Measurements from ENCODE around the gene NOX3. TPM values are rescaled to one million over a fixed set of nuclear protein-coding genes. Genes with fewer than 3 reads are reported as not detected.
"Not testable (repeated sequence)": the region's sequence is repeated elsewhere in the genome, so short reads cannot be mapped to it uniquely, and the experiment has no call there.

NOX3 gene
- total RNA-seq, 1 donor from 2014 or later, result not detected

DNA sequence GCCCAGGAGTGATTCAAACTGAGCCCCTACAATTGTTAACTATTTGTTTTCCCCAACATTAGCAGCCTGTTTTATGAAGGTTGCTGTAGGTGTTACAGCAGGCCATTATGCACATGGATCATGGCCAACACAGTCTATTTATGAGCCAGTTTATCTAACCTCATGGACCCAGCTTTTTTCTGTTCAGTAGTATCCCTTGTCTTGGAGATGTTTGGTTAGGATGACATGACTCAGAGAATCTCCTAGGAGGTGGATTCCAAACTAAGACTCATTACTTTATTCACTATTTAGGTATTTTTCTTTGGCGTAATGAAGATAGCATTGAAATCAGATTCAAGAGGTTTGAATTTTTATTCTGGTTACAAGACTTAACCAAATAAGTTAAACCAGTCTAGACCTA is 78.6 kb downstream of the NOX3 start:
- DNase-seq (ENCODE audit: extremely low read depth, low read depth, low spot score), result no peak

DNA sequence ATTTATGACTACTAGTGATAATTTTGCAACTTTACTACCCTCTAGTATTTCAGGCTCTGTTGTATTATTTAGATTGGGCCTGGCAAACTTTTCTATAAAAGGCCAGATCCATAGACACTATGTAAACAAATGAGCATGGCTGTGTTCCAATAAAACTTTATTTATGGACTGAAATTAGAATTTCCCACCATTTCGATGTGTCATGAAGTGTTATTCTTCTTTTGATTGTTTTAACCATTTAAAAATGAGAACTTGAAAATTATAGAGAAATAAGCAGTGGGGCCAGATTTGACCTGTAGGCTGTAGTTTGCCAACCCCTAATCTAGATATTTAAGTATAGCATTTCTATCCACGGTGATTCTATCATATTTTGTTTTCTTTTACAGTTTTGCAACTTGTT is 79.8 kb downstream of the NOX3 start:
- no peak for DNase-seq (ENCODE audit: extremely low read depth, low read depth, low spot score)

DNA sequence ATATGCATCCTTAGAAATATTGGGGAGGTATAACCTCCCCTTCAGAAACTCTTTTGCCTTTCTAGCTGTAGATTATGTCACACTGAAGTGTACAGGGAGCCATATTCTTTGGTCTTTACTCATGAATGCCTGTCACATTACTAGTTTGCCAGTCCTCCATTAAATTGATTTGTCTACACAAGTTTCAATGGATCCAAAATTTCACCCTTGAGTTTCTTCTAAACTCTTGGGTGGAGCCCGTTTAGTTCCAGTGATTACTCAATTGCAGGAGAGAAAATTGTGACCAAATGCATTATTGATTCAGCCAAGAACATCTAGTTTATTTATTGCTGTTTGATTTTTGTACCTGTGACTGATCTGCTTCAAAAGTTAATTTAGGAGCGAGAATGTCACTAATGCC is 81.0 kb downstream of the NOX3 start:
- no peak for DNase-seq (ENCODE audit: extremely low read depth, low read depth, low spot score)

DNA sequence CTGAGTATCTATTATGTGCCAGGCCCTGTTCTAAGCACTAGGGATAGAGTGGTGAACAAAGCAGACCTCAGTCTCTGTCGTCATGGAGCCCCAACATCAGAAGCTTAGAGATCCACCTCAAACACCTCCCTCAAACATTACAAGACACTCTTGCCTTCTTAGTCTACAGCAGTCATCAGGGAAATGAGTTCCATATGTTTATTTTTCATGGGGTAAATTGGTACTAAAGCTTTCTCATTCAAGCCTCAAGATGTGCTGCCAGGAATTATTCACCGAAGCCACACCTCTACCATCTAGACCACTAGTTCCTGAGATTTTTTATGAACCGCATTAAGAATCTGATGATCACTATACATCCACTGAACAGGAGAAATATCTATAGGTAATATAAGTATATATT is 82.4 kb downstream of the NOX3 start:
- no peak for DNase-seq (ENCODE audit: extremely low read depth, low read depth, low spot score)

DNA sequence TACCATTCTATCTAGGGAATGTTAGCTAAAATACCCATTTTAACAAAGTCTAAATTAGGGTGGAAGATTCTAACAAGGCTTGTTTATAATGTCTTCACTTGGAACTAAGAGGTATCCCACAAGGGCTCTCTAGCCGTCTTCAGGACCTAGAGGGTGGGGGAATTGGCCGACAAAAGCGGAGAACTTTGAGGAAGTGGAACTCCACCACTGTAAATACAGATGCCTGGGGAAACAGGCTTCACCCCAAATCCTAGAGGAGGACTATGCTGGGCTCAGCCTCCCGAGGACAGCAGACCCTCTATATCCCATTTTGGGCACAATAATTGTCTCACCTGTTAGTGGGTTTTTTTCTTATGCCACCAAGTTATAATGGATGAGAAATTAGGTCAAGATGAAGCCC is 83.4 kb downstream of the NOX3 start:
- DNase-seq (ENCODE audit: extremely low read depth, low read depth, low spot score), result no peak

DNA sequence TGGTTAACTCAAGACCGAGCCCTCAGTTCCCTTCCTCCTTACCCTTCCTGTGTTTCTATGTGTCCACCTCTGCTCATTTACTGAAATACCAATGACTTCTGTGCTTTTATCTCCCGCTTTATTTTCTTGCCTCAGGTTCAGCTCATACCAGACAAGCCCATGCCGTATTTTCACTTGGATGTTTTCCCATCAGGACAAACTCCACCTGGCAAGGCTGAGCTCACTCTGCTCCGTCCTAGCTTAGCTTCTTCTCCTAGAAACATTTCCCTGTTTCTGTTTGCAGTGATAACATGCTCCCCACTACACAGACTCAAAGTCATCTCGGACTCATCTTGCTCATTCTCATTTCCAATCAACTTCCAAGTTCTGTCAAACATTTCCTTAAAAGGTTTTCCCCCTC is 84.4 kb downstream of the NOX3 start:
- no peak for DNase-seq (ENCODE audit: extremely low read depth, low read depth, low spot score)

DNA sequence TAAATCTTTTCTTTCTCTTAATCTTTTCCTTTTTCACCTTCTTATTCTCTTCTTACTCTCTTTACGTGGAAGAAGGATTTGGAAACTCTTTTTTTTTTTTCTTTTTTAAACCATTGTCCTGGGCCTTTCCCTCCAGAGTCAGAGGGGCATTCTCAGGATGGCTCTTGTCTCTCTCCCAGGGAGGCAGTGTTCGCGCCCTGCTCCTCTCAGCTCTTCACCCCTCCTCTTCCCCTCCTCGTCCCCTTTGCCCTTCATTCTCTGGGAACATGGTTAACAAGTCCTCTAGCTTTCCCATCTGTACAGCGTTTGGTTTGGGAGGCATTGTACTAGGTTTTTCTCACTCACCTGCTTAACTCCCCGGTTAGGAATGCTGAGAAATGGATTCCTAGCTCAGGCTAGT is 89.3 kb downstream of the NOX3 start:
- no peak for DNase-seq (ENCODE audit: extremely low read depth, low read depth, low spot score)

DNA sequence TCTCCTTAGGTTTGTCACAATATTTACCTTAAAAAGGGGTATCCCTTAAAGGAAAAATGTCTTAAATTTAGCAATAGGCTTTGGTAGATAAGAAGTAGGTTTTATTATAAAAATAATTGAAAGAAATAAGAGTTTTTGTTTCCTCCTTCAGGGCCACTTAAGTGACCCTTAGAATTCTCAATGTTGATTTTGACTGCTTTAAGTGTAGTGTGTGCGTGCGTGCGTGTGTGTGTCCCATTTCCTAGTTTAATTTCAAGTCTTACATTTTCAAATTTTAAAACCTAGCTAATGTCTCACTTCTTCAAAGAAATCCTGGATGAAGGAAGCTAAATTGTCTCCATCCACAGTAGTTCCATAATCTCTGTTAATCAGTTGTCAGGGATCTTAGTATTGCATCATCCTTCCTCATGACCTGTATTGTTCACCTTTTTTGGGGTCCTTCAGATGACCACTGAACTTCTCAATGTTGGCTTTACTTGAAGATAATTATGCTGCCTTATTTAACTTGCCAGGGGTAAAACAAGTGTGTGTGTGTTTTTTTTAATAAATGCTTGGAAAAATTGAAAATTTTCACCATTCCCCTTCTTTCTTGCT is 90.7 kb downstream of the NOX3 start:
- DNase-seq (ENCODE audit: extremely low read depth, low read depth, low spot score), result no peak

DNA sequence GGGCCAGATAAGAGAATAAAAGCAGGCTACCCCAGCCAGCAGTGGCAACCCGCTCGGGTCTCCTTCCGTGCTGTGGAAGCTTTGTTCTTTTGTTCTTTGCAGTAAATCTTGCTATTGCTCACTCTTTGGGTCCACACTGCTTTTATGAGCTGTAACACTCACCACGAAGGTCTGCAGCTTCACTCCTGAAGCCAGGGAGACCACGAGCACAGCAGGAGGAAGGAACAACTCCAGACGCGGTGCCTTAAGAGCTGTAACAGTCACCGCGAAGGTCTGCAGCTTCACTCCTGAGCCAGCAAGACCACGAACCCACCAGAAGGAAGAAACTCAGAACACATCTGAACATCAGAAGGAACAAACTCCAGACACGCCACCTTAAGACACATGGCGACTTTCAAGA is 91.6 kb downstream of the NOX3 start:
- not testable (repeated sequence) for DNase-seq (ENCODE audit: extremely low read depth, low read depth, low spot score)

DNA sequence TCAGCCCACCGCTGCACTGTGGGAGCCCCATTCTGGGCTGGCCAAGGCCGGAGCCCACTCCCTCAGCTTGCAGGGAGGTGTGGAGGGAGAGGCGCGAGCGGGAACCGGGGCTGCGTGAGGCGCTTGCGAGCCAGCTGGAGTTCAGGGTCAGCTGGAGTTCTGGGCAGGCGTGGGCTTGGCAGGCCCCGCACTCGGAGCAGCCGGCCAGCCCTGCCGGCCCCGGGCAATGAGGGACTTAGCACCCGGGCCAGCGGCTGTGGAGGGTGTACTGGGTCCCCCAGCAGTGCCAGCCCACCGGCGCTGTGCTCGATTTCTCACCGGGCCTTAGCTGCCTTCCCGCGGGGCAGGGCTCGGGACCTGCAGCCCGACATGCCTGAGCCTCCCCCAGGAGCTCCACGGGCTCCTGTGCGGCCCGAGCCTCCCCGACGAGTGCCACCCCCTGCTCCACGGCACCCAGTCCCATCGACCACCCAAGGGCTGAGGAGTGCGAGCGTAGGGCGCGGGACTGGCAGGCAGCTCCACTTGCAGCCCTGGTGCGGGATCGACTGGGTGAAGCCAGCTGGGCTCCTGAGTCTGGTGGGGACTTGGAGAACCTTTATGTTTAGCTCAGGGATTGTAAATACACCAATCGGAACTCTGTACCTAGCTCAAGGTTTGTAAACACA is 92.5 kb downstream of the NOX3 start:
- DNase-seq (ENCODE audit: extremely low read depth, low read depth, low spot score), result not testable (repeated sequence)

DNA sequence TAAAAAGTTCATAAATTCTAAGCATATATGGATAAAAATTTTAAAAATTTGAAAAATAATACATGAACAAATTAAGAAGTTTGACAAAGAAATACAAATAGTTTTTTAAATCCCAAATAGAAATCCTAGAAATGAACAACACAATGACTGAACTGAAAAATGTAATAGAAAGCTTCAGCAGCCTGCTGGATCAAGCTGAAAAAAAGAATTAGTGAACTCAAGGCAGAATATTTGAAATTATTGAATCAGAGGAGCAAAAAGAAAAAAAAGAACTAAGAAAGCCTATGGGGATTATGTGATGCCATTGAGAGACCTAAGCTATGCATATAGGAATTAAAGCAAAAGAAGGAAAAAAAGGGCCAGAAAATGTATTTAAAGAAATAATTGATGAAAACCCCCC is 101.5 kb downstream of the NOX3 start:
- DNase-seq (ENCODE audit: extremely low read depth, low read depth, low spot score), result no peak

DNA sequence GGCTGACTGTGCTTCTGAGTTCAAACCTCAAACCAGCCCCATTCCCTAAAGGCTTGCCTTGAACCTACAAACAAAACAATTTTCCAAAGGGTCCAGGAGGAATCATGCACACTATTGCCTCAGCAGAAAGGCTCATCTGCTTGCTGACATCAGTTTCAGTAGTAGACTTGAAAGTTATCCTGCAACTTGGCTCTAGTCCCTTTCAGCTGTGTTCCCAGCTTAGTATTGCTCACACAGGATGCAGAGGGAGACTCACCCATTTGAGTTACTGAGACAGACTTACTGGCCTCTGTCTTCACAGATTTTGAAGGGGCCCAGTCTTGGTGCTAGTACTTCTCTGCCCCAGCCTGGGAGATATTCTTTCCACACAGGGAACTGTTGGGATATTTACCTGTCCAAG is 102.8 kb downstream of the NOX3 start:
- no peak for DNase-seq (ENCODE audit: extremely low read depth, low read depth, low spot score)

DNA sequence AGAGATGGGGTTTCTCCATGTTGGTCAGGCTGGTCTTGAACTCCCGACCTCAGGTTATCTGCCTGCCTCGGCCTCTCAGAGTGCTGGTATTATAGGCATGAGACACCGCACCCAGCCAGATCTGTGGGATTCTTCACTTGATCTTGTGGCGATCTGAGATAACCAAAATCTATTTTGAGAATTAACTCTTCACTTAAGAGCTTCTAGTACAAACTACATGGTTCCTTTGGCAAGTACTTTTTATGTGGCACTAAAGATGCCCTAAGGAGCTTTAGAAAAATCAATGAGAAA is 103.6 kb downstream of the NOX3 start:
- DNase-seq (ENCODE audit: extremely low read depth, low read depth, low spot score), result no peak

DNA sequence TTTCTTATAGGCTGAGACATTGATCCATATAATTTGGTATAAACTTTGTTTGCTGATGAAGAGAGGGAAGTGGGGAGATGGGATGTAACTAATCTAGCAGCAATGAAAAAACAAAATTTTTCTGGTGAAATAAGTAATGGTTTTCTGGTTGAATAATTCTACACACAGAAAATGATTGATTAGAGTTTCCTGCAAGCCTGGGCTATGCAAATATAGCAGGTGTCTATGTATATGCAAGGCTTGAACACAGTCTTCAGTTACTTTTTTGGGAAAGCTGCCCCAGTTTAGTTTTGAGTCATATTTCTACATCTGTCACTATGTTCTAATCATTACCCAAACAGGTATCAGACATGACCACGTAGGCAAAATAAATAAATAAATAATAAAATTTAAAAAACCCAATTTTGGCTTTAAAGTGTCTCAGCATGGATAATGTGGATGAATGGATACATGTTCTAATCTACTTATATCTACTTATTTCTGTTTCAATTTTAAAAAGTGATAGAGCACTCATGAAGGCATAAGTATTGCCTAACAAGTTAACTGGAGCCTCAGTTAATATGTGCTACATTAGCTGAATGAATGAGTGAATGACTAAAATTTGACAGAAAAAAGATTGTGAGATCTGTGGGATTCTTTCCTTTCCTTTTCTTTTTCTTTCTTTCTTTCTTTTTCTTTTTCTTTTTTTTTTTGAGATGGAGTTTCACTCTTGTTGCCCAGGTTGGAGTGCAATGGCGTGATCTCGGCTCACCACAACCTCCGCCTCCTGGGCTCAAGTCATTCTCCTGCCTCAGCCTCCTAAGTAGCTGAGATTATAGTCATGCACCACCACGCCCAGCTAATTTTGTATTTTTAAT is 104.1 kb downstream of the NOX3 start:
- DNase-seq (ENCODE audit: extremely low read depth, low read depth, low spot score), result no peak

DNA sequence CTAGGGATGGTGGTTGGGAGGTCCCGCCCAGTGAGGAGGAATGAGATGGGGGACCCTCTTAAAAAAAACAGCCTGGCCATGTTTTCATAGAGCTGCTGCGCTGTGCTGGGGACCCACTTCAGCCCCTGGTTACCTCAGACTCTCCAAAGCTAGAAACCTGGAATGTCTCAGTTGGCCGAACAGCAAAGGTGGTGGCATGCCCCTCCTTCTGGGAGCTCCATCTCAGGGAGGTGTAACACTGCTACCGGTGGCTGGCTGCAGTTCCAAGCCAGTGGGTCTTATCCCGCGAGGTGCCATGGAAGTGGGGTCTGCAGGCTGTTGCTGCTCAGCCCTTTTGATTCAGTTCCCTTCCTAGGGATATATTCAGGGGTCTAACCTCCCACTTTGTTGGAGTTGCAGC is 105.7 kb downstream of the NOX3 start:
- DNase-seq (ENCODE audit: extremely low read depth, low read depth, low spot score), result no peak

DNA sequence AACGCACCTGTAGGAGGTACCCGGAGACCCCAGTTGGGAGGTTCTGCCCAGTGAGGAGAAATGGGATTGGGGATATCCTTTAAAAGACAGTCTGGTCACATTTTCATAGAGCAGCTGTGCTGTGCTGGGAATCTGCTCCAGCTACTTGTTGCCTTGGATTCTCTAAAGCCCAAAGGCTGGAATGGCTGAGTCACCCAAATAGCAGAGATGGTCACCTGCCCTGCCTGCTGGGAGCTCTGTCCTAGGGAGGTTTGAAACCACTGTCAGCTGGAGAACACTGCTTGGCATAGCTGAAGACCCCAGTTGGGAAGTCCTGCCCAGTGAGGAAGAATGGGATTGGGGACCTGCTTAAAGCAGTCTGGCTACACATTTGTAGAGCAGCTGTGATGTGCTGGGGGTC is 106.5 kb downstream of the NOX3 start:
- DNase-seq (ENCODE audit: extremely low read depth, low read depth, low spot score), result no peak

DNA sequence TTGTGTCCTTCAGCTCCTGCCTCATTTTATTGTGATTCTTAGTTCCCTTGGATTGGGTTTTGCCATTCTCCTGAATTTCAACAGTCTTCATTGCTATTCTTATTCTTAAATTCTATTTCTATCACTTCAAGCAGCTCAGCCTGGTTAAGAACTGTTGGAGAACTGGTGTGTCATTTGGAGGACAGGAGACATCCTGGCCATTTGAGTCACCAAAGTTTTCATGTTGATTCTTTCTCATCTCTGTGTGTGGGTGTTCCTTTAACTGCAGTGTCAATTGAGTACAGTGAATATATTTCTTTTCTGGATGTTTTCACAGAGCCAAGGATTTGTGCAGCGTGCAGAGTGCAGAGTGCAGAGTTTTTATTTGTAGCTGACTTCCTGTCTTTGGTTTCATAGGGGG is 107.8 kb downstream of the NOX3 start:
- no peak for DNase-seq (ENCODE audit: extremely low read depth, low read depth, low spot score)

DNA sequence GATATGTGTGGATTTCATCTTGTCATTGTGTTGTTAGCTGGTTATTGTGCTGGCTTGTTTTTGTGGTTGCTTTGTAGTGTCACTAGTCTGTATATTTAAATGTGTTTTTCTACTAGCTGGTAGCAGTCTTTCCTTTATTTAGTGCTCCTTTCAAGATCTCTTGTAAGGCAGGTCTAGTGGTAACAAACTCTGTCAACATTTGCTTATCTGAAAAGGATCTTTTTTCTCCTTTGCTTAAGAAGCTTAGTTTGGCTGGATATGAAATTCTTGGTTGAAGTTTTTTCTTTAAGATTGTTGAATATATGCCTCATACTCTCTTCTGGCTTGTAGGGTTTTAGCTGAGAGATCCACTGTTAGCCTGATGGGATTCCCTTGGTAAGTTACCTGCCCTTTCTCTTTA is 108.7 kb downstream of the NOX3 start:
- DNase-seq (ENCODE audit: extremely low read depth, low read depth, low spot score), result no peak

Measured in glomerular endothelial cell (primary cell).